ENCODE data around the gene SLC2A5.

The SLC2A5 gene

GRCh38 chr1:9087411-9088125 is 18.1 kb upstream of the SLC2A5 start:
- DNase-seq, result no peak

- no peak for DNase-seq
These were observed 17.4 kb upstream of the SLC2A5 start for GRCh38 chr1:9086796-9087195.

GRCh38 chr1:9086045-9086444 is 16.6 kb upstream of the SLC2A5 start:
- peak; percentile 34 for DNase-seq

- no peak for DNase-seq
These were observed 16.0 kb upstream of the SLC2A5 start for GRCh38 chr1:9085306-9085940.

GRCh38 chr1:9084906-9085305 is 15.5 kb upstream of the SLC2A5 start:
- no peak for DNase-seq

GRCh38 chr1:9081473-9081872 is 12.0 kb upstream of the SLC2A5 start:
- DNase-seq, result no peak

- peak; percentile 24 for DNase-seq
These were observed 11.4 kb upstream of the SLC2A5 start for GRCh38 chr1:9080705-9081291.

GRCh38 chr1:9079988-9080704 is 10.7 kb upstream of the SLC2A5 start:
- no peak for DNase-seq

GRCh38 chr1:9078752-9079500 is 9.5 kb upstream of the SLC2A5 start:
- DNase-seq, result no peak

- peak; percentile 86 for DNase-seq
These were observed 8.7 kb upstream of the SLC2A5 start for GRCh38 chr1:9078015-9078751.

GRCh38 chr1:9075022-9075421 is 5.6 kb upstream of the SLC2A5 start:
- no peak for DNase-seq

- DNase-seq, result no peak
These were observed 3.7 kb upstream of the SLC2A5 start for GRCh38 chr1:9073143-9073542.

GRCh38 chr1:9071554-9072235 is 2.3 kb upstream of the SLC2A5 start:
- no peak for DNase-seq

- DNase-seq, result no peak
These were observed 1.1 kb upstream of the SLC2A5 start for GRCh38 chr1:9070486-9070885.

GRCh38 chr1:9068981-9069325 is 482 bp downstream of the SLC2A5 start:
- no peak for DNase-seq

GRCh38 chr1:9066945-9067807 is 2.3 kb downstream of the SLC2A5 start:
- DNase-seq, result peak; percentile 91

GRCh38 chr1:9065213-9065751 is 4.2 kb downstream of the SLC2A5 start:
- no peak for DNase-seq

GRCh38 chr1:9062846-9063245 is 6.6 kb downstream of the SLC2A5 start:
- no peak for DNase-seq

- no peak for DNase-seq
These were observed 7.4 kb downstream of the SLC2A5 start for GRCh38 chr1:9062021-9062471.

GRCh38 chr1:9061252-9061960 is 8.0 kb downstream of the SLC2A5 start:
- no peak for DNase-seq

Data from HCEC 1CT (cell line).